K562 (cell line): Measurements from ENCODE around the gene COA3. TPM values are rescaled to one million over a fixed set of nuclear protein-coding genes. Genes with fewer than 3 reads are reported as not detected.

ENCODE experiments used
- ATF1 ChIP-seq, 2 experiments: fragments of 450-650 bp in 1 of 2; IDR thresholded peaks; 2 replicates each; pipeline ENCODE4 v1.6.1; 2016; ENCODE audit warnings: missing compliant biosample characterization in 1 of 2, missing genetic modification characterization in 1 of 2
- BRF2 ChIP-seq: IDR thresholded peaks from 3 replicates; pipeline ENCODE4 v1.6.1; 2011; ENCODE audit warnings: borderline replicate concordance, mild to moderate bottlenecking; ENCODE audit not compliant: insufficient read length, insufficient read depth
- CCNT2 ChIP-seq: IDR thresholded peaks from 2 replicates; pipeline ENCODE4 v1.6.1; 2011; ENCODE audit warnings: borderline replicate concordance, low read depth, mild to moderate bottlenecking, moderate library complexity, mixed read lengths, low read length; ENCODE audit not compliant: insufficient read length; ENCODE audit errors: extremely low read depth
- ELF1 ChIP-seq: fragments of 200-800 bp; sonication (Bioruptor generic); IDR thresholded peaks from 2 replicates; pipeline ENCODE4 v1.6.1; 2016; ENCODE audit warnings: missing genetic modification characterization, missing compliant biosample characterization
- EP400 ChIP-seq: fragments of 450-650 bp; IDR thresholded peaks from 2 replicates; pipeline ENCODE4 v1.6.1; 2017; ENCODE audit warnings: antibody characterized with exemption, mild to moderate bottlenecking, moderate library complexity
- ETV5 ChIP-seq: sonication (generic); formaldehyde crosslinking; IDR thresholded peaks from 2 replicates; pipeline ENCODE4 v1.4.0; 2020; ENCODE audit warnings: low read depth, mild to moderate bottlenecking, missing genetic modification reagents
- FOXP1 ChIP-seq: sonication (generic); formaldehyde crosslinking; IDR thresholded peaks from 2 replicates; pipeline ENCODE4 v1.8.0; 2022; ENCODE audit warnings: mild to moderate bottlenecking, missing genetic modification reagents
- HCFC1 ChIP-seq: IDR thresholded peaks from 2 replicates; pipeline ENCODE4 v1.6.1; 2012; ENCODE audit warnings: low read depth, low read length, improper control_type of control experiment
- MTA1 ChIP-seq: fragments of 450-650 bp; IDR thresholded peaks from 2 replicates; pipeline ENCODE4 v1.6.1; 2017; ENCODE audit warnings: borderline replicate concordance
- NEUROD1 ChIP-seq: fragments of 150-350 bp; IDR thresholded peaks from 2 replicates; pipeline ENCODE4 v1.6.1; 2014; ENCODE audit warnings: borderline replicate concordance, low read length, low read depth; ENCODE audit not compliant: partially characterized antibody
- PHF21A ChIP-seq: fragments of 450-650 bp; IDR thresholded peaks from 2 replicates; pipeline ENCODE4 v1.6.1; 2017; ENCODE audit warnings: low read depth, borderline replicate concordance
- PML ChIP-seq: IDR thresholded peaks from 2 replicates; pipeline ENCODE4 v1.6.1; 2012; ENCODE audit warnings: low read length, inconsistent platforms
- SRSF3 ChIP-seq: fragments of 200-400 bp; formaldehyde crosslinking; IDR thresholded peaks from 2 replicates; pipeline ENCODE4 v1.6.1; 2016; ENCODE audit warnings: mild to moderate bottlenecking, low read length, moderate library complexity; ENCODE audit not compliant: insufficient read depth
- SRSF9 ChIP-seq: fragments of 200-400 bp; formaldehyde crosslinking; IDR thresholded peaks from 2 replicates; pipeline ENCODE4 v1.6.1; 2017; ENCODE audit warnings: low read depth, low read length, borderline replicate concordance
- THRAP3 ChIP-seq: fragments of 450-650 bp; IDR thresholded peaks from 2 replicates; pipeline ENCODE4 v1.6.1; 2016; ENCODE audit warnings: mild to moderate bottlenecking, inconsistent platforms, borderline replicate concordance
- ZBTB17 ChIP-seq: fragments of 450-650 bp; formaldehyde crosslinking; IDR thresholded peaks from 2 replicates; pipeline ENCODE4 v1.4.0; 2020; ENCODE audit warnings: mild to moderate bottlenecking
- ZBTB49 ChIP-seq: sonication (generic); formaldehyde crosslinking; IDR thresholded peaks from 2 replicates; pipeline ENCODE4 v1.8.0; 2022; ENCODE audit warnings: missing genetic modification reagents, mild to moderate bottlenecking, borderline replicate concordance
- ZC3H11A ChIP-seq: IDR thresholded peaks from 2 replicates; pipeline ENCODE4 v1.6.1; 2012; ENCODE audit warnings: low read depth, low read length, improper control_type of control experiment
- ZNF184 ChIP-seq: sonication (generic); formaldehyde crosslinking; IDR thresholded peaks from 2 replicates; pipeline ENCODE4 v1.5.0; 2020; ENCODE audit warnings: missing genetic modification reagents
- ZNF282 ChIP-seq: sonication (generic); formaldehyde crosslinking; IDR thresholded peaks from 2 replicates; pipeline ENCODE4 v1.8.1; 2023; ENCODE audit warnings: missing genetic modification reagents
- ZNF3 ChIP-seq: fragments of 250-450 bp; sonication (Bioruptor Pico); IDR thresholded peaks from 2 replicates; pipeline ENCODE4 v1.5.0; 2021; ENCODE audit warnings: mild to moderate bottlenecking, moderate library complexity
- ZNF354B ChIP-seq: fragments of 250-450 bp; sonication (Bioruptor Pico); IDR thresholded peaks from 2 replicates; pipeline ENCODE4 v1.4.0; 2020
- ZNF639 ChIP-seq, 2 experiments: fragments of 200-800 bp in 1 of 2; sonication (Bioruptor generic) in 1 of 2; sonication (generic) in 1 of 2; formaldehyde crosslinking in 1 of 2; IDR thresholded peaks in 1 of 2; conservative IDR thresholded peaks in 1 of 2; 2 replicates each; pipeline versions ENCODE4 v1.5.0 to v1.6.1; 2016 to 2020; ENCODE audit warnings: missing compliant biosample characterization in 1 of 2, missing genetic modification characterization in 1 of 2, missing genetic modification reagents in 1 of 2
- ZNF717 ChIP-seq: fragments of 250-450 bp; sonication (Bioruptor Pico); IDR thresholded peaks from 2 replicates; pipeline ENCODE4 v1.5.0; 2021
- polyA plus RNA-seq, 8 experiments: library from polyadenylated mRNA; depleted of rRNA in 4 of 8; stranded (reverse) in 5 of 8; unstranded in 3 of 8; fragments of >200 nt; fragmentation: Nextera tagmentation in 2 of 8; fragmentation: Illumina TruSeq in 1 of 8; extraction: Ambion mirVana in 2 of 8; extraction: Trizol in 1 of 8; gene quantifications; 2 replicates each; pipeline versions ENCODE4 v1.2.1 to v1.2.3, GENCODE V29; 2011 to 2014; ENCODE audit warnings: inconsistent platforms in 1 of 8, missing spikeins in 1 of 8
- total RNA-seq, 7 experiments: library from RNA; depleted of rRNA in 6 of 7; stranded (reverse); fragments of >200 nt in 6 of 7; fragmentation: Illumina TruSeq in 2 of 7; extraction: Trizol in 2 of 7; gene quantifications; 2 replicates each; pipeline versions ENCODE4 v1.2.1 to v1.2.3, GENCODE V29; 2011 to 2021; ENCODE audit warnings: low replicate concordance in 1 of 7

Gene COA3
- total and polyA plus RNA-seq, 9 of the 15 experiments (the other 6 are each of a cell fraction or from before 2014, with no cell fraction given): 49.6 to 153 (median 61.4) TPM

GRCh38 chr17:42832934-42833766 lies 34.6 kb upstream of the COA3 start, which contains the start of gene PSME3 (continued):
- TF ChIP-seq BRF2 (no peak), PHF21A (0 out of 2 replicates have a peak, but pooled peaks have one; percentile 7), ATF1 (CRISPR knock-in tag; IDR thresholded peaks at IDR 0.05) (peak; percentile 92), ATF1 (tag; IDR thresholded peaks at IDR 0.05) (peak; percentile 100), ZNF717 (CRISPR knock-in tag) (no peak), NEUROD1 (peak; percentile 12), ZNF282 (CRISPR knock-in tag) (no peak), HCFC1 (peak; percentile 81), ZC3H11A (no peak), MTA1 (peak; percentile 99), EP400 (peak; percentile 100), ETV5 (CRISPR knock-in tag) (peak; percentile 82), ZBTB17 (peak; percentile 91), ZBTB49 (CRISPR knock-in tag) (no peak), THRAP3 (no peak), ZNF354B (CRISPR knock-in tag) (no peak), FOXP1 (CRISPR knock-in tag) (peak; percentile 87), ZNF639 (CRISPR knock-in tag; conservative IDR thresholded peaks at IDR 0.05 in 1 of 2, IDR thresholded peaks at IDR 0.05 in 1 of 2) (peak in 1 of 2 experiments; percentile 73; a peak in 2 of 4 replicates), PML (peak; percentile 52; the same call in 1 of the 2 replicates), SRSF3 (no peak), CCNT2 (peak; percentile 65), ZNF3 (no peak), ZNF184 (no peak), SRSF9 (no peak), ELF1 (tag) (peak; percentile 93)
